K562 (cell line): ENCODE measurements around the gene KIAA0825. TPM values are rescaled to one million over a fixed set of nuclear protein-coding genes. Genes with fewer than 3 reads are reported as not detected.

ENCODE experiments used
- ATAC-seq: fragments of 200-7000 bp; cut with Tn5 transposase; 3 replicates; pipeline ENCODE4 v1.9.1; 2020; ENCODE audit warnings: moderate library complexity
- BruUV-seq: library from RNA; stranded (reverse); fragments of 400-500 nt; replicated peaks from 2 replicates; lab custom pipeline; 2021; lab: Mats Ljungman, UMichigan
- CTCF ChIA-PET: fragments of 300-600 bp; formaldehyde crosslinking; extraction: SDS; loops from one replicate; lab custom pipeline; 2021; ENCODE audit warnings: low intra/inter-chr PET ratio; lab: Yijun Ruan, JAX
- POLR2A ChIA-PET: fragments of 300-600, 350-650 bp; sonication (Branson Sonifier 250); formaldehyde crosslinking; extraction: SDS; loops from one replicate; lab custom pipeline; 2021; ENCODE audit warnings: antibody characterized with exemption, inconsistent platforms; lab: Yijun Ruan, JAX
- DNase-seq, 4 experiments: peaks; one replicate each; pipeline versions ENCODE4 v3.0.0 to v3.0.0-alpha.2; 2011 to 2018; ENCODE audit warnings: low spot score in 3 of 4, mixed read lengths in 3 of 4; ENCODE audit errors: extremely low read depth in 1 of 4
- FAIRE-seq: peaks from 2 replicates; lab custom pipeline; 2011; peaks lifted over from hg19 to GRCh38; lab: Jason Lieb, UNC
- H2AFZ ChIP-seq: 2 replicates; pipeline ENCODE4 v1.6.0; 2011; ENCODE audit warnings: low read depth, low read length, control low read depth, inconsistent platforms
- H3K27ac ChIP-seq: fragments of 200-600 bp; 3 replicates; pipeline ENCODE4 v1.8.0; 2011; ENCODE audit warnings: low read depth, mild to moderate bottlenecking, control low read depth, inconsistent platforms, low read length, moderate library complexity, mixed read lengths; ENCODE audit errors: extremely low read depth
- H3K27me3 ChIP-seq, 2 experiments: fragments of 300-600 bp in 1 of 2; 2 replicates in 1 of 2; 3 replicates in 1 of 2; pipeline versions ENCODE4 v1.6.0 to v1.8.0; 2011; ENCODE audit warnings: inconsistent platforms in 2 of 2, low read length in 2 of 2, mild to moderate bottlenecking in 1 of 2, mixed read lengths in 1 of 2, moderate library complexity in 1 of 2; ENCODE audit not compliant: control insufficient read depth in 2 of 2, insufficient read depth in 2 of 2
- H3K36me3 ChIP-seq: fragments of 300-600 bp; 3 replicates; pipeline ENCODE4 v1.8.0; 2011; ENCODE audit warnings: mild to moderate bottlenecking, low read length, inconsistent platforms; ENCODE audit not compliant: control insufficient read depth, insufficient read depth
- H3K4me1 ChIP-seq, 2 experiments: fragments of 200-600 bp in 1 of 2; replicated peaks in 1 of 2; 2 replicates in 1 of 2; 3 replicates in 1 of 2; pipeline versions ENCODE4 v1.5.1 to v1.8.0; 2011; ENCODE audit warnings: inconsistent platforms in 2 of 2, low read length in 2 of 2, mild to moderate bottlenecking in 1 of 2, mixed read lengths in 1 of 2, moderate library complexity in 1 of 2; ENCODE audit not compliant: control insufficient read depth in 2 of 2, insufficient read depth in 2 of 2
- H3K4me2 ChIP-seq: 2 replicates; pipeline ENCODE4 v1.6.1; 2011; ENCODE audit warnings: low read length, control low read depth, inconsistent platforms, mixed read lengths; ENCODE audit not compliant: insufficient read depth
- H3K4me3 ChIP-seq: fragments of 200-600 bp; sonication (generic), shearing (Covaris generic); 2 replicates; pipeline ENCODE4 v1.5.1; 2016; ENCODE audit warnings: control low read depth, inconsistent platforms
- H3K79me2 ChIP-seq: fragments of 200-600 bp; 3 replicates; pipeline ENCODE4 v1.8.0; 2011; ENCODE audit warnings: low read length, inconsistent platforms; ENCODE audit not compliant: control insufficient read depth, insufficient read depth
- H3K9ac ChIP-seq, 2 experiments: 2 replicates each; pipeline versions ENCODE4 v1.6.0 to v1.6.1; 2011; ENCODE audit warnings: low read depth in 2 of 2, low read length in 2 of 2, control low read depth in 1 of 2, inconsistent platforms in 1 of 2, mild to moderate bottlenecking in 1 of 2, mixed read lengths in 1 of 2; ENCODE audit not compliant: insufficient read depth in 1 of 2
- H3K9me1 ChIP-seq: one replicate; pipeline ENCODE4 v1.6.0; 2011; ENCODE audit warnings: inconsistent platforms, mild to moderate bottlenecking, low read length, moderate library complexity; ENCODE audit not compliant: control insufficient read depth, insufficient read depth
- H3K9me3 ChIP-seq: replicated peaks from 2 replicates; pipeline ENCODE4 v1.5.1; 2011; ENCODE audit warnings: low read depth, low read length, inconsistent platforms; ENCODE audit not compliant: control insufficient read depth, insufficient read depth
- H4K20me1 ChIP-seq: replicated peaks from 2 replicates; pipeline ENCODE4 v1.6.1; 2011; ENCODE audit warnings: low read length, inconsistent platforms, mixed read lengths; ENCODE audit not compliant: control insufficient read depth, insufficient read depth
- EHMT2 ChIP-seq: fragments of 450-650 bp; IDR thresholded peaks from 2 replicates; pipeline ENCODE4 v1.6.1; 2018; ENCODE audit warnings: antibody characterized with exemption
- GABPA ChIP-seq: fragments of 200-800 bp; sonication (Bioruptor generic); conservative IDR thresholded peaks from 2 replicates; pipeline ENCODE4 v1.6.1; 2016; ENCODE audit warnings: low read depth, missing genetic modification characterization, missing compliant biosample characterization
- MAFF ChIP-seq: IDR thresholded peaks from 2 replicates; pipeline ENCODE4 v1.6.1; 2012; ENCODE audit warnings: low read length, improper control_type of control experiment
- PCBP2 ChIP-seq: fragments of 200-400 bp; formaldehyde crosslinking; IDR thresholded peaks from 2 replicates; pipeline ENCODE4 v1.6.1; 2018; ENCODE audit warnings: low read length, low read depth, mild to moderate bottlenecking, moderate library complexity; ENCODE audit not compliant: poor library complexity, severe bottlenecking
- RNF2 ChIP-seq: sonication (generic); IDR thresholded peaks from 2 replicates; pipeline ENCODE4 v1.6.1; 2016
- SMAD3 ChIP-seq: fragments of 450-650 bp; formaldehyde crosslinking; conservative IDR thresholded peaks from 2 replicates; pipeline ENCODE4 v1.4.0; 2020; ENCODE audit warnings: mild to moderate bottlenecking
- SMARCB1 ChIP-seq: IDR thresholded peaks from 2 replicates; pipeline ENCODE4 v1.6.1; 2011; ENCODE audit warnings: improper control_type of control experiment, low read depth; ENCODE audit not compliant: insufficient read length
- ZBED1 ChIP-seq: IDR thresholded peaks from 2 replicates; pipeline ENCODE4 v1.6.1; 2014
- ZNF589 ChIP-seq: fragments of 200-800 bp; sonication (Bioruptor generic); IDR thresholded peaks from 2 replicates; pipeline ENCODE4 v1.6.1; 2016; ENCODE audit warnings: low read depth, missing genetic modification characterization, missing compliant biosample characterization
- in situ Hi-C: fragments of 300-500 bp; cut with MboI; formaldehyde crosslinking; loops from 4 replicates; pipeline ENCODE4 v1.15.0; 2018; ENCODE audit warnings: inconsistent platforms, mixed read lengths
- intact Hi-C: fragments of 100-400 bp; cut with micrococcal nuclease; formaldehyde crosslinking; loops from 2 replicates; pipeline ENCODE4 v1.14.2; 2022
- polyA plus RNA-seq, 8 experiments: library from polyadenylated mRNA; depleted of rRNA in 4 of 8; stranded (reverse) in 5 of 8; unstranded in 3 of 8; fragments of >200 nt; fragmentation: Nextera tagmentation in 2 of 8; fragmentation: Illumina TruSeq in 1 of 8; extraction: Ambion mirVana in 2 of 8; extraction: Trizol in 1 of 8; gene quantifications; 2 replicates each; pipeline versions ENCODE4 v1.2.1 to v1.2.3, GENCODE V29; 2011 to 2014; ENCODE audit warnings: inconsistent platforms in 1 of 8, missing spikeins in 1 of 8
- total RNA-seq, 7 experiments: library from RNA; depleted of rRNA in 6 of 7; stranded (reverse); fragments of >200 nt in 6 of 7; fragmentation: Illumina TruSeq in 2 of 7; extraction: Trizol in 2 of 7; gene quantifications; 2 replicates each; pipeline versions ENCODE4 v1.2.1 to v1.2.3, GENCODE V29; 2011 to 2021; ENCODE audit warnings: low replicate concordance in 1 of 7
- TF ChIP-seq, protein P1 (sequence below), 2 experiments: fragments of 450-650 bp; IDR thresholded peaks; 2 replicates each; pipeline ENCODE4 v1.6.1; 2016; ENCODE audit warnings: mild to moderate bottlenecking in 2 of 2, borderline replicate concordance in 1 of 2, low read depth in 1 of 2, moderate library complexity in 1 of 2

Gene KIAA0825
- total and polyA plus RNA-seq, 9 of the 15 experiments (the other 6 are each of a cell fraction or from before 2014, with no cell fraction given), result 0.05 to 0.36 (median 0.16) TPM; not detected in 1

- no TSS peak for BruUV-seq
- ChIA-PET POLR2A (interaction anchor here (0.9 kb wide), 1 partner anchor 20 kb away, joined by 3 read pairs; no protein-coding TSS in a partner anchor), CTCF (no interaction called here)
- Histone ChIP-seq H2AFZ (no peak overlapping the region), H3K9me1 (no peaks in the 10 kb centered on the region), H3K36me3 (no peaks in the 10 kb centered on the region), H3K9me3 (no peaks in the 10 kb centered on the region), H3K27ac (no peak overlapping the region), H3K4me2 (no peak overlapping the region), H3K4me1 (no peaks in the 10 kb centered on the region), H3K79me2 (no peaks in the 10 kb centered on the region), H4K20me1 (no peaks in the 10 kb centered on the region), H3K27me3 (no peaks in the 10 kb centered on the region), H3K4me3 (no peak overlapping the region), H3K9ac (no peak overlapping the region)
- FAIRE-seq (no peak), DNase-seq (no peak), ATAC-seq (no peak)
- TF ChIP-seq, protein P1, sequence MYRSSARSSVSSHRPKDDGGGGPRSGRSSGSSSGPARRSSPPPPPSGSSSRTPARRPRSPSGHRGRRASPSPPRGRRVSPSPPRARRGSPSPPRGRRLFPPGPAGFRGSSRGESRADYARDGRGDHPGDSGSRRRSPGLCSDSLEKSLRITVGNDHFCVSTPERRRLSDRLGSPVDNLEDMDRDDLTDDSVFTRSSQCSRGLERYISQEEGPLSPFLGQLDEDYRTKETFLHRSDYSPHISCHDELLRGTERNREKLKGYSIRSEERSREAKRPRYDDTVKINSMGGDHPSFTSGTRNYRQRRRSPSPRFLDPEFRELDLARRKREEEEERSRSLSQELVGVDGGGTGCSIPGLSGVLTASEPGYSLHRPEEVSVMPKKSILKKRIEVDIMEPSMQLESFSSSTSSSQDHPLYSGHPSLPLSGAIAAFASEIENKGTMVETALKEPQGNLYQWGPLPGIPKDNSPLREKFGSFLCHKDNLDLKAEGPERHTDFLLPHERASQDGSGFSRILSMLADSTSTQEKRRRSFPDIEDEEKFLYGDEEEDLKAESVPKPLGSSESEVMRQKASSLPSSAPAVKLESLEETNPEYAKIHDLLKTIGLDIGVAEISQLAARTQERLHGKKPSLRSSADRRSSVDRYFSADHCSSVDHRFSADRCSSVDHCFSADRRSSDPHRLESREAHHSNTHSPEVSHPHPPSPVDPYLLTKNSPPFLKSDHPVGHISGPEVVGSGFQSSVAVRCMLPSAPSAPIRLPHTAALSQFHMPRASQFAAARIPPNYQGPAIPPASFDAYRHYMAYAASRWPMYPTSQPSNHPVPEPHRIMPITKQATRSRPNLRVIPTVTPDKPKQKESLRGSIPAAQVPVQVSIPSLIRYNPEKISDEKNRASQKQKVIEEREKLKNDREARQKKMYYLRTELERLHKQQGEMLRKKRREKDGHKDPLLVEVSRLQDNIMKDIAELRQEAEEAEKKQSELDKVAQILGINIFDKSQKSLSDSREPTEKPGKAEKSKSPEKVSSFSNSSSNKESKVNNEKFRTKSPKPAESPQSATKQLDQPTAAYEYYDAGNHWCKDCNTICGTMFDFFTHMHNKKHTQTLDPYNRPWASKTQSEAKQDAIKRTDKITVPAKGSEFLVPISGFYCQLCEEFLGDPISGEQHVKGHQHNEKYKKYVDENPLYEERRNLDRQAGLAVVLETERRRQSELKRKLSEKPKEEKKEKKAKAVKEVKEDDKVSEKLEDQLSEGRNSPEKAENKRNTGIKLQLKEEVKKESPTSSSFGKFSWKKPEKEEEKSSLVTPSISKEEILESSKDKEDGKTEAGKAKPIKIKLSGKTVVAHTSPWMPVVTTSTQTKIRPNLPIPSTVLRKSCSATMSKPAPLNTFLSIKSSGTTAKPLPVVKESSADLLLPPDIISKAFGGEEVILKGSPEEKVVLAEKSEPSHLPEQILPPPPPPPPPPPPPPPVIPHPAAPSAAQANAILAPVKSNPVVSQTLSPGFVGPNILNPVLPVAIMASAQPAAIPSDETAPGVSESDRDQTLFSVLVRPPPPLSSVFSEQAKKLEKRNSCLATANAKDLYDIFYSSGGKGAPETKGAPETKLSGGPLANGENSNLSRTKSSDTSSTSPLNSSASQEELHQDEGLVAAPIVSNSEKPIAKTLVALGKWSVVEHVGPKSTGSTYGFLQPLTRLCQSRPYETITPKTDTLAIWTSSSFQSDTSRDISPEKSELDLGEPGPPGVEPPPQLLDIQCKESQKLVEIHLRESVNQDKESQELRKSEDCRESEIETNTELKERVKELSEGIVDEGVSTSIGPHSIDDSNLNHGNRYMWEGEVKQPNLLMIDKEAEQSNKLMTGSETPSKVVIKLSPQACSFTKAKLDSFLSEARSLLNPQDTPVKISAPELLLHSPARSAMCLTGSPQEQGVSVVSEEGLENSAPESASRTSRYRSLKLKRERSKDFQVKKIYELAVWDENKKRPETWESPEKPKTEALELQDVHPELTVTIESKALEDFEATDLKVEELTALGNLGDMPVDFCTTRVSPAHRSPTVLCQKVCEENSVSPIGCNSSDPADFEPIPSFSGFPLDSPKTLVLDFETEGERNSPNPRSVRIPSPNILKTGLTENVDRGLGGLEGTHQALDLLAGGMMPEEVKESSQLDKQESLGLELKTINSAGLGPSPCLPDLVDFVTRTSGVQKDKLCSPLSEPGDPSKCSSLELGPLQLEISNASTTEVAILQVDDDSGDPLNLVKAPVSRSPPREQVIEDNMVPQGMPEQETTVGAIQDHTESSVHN (IDR thresholded peaks at IDR 0.05; ENCODE audit: borderline replicate concordance in 1 of 2, low read depth in 1 of 2), result no peak
- TF ChIP-seq MAFF (no peak), SMAD3 (CRISPR knock-in tag) (no peak), ZNF589 (CRISPR knock-in tag) (no peak), ZBED1 (no peak), GABPA (tag) (no peak), SMARCB1 (no peak), PCBP2 (no peak), RNF2 (no peak), EHMT2 (no peak)
- intact Hi-C loops, result no loop called here
- in situ Hi-C loops, result no loop called here
Observed at GRCh38 chr5:94577466-94578245, 40.7 kb downstream of the KIAA0825 start.
